Karpas-422 (cell line): ENCODE data around the gene DDX54. TPM values are rescaled to one million over a fixed set of nuclear protein-coding genes. Genes with fewer than 3 reads are reported as not detected.

ENCODE experiments used
- DNase-seq: peaks from one replicate; pipeline ENCODE4 v3.0.0-alpha.2; 2015
- H2AFZ ChIP-seq: fragments of 200-600 bp; sonication (generic); 2 replicates; pipeline ENCODE4 v1.6.1; 2014; ENCODE audit warnings: antibody characterized with exemption, low read length, mixed read lengths
- H3K27ac ChIP-seq: fragments of 200-600 bp; sonication (generic); 2 replicates; pipeline ENCODE4 v1.5.1; 2014; ENCODE audit warnings: mild to moderate bottlenecking, low read length, moderate library complexity
- H3K27me3 ChIP-seq: fragments of 200-600 bp; sonication (generic); 2 replicates; pipeline ENCODE4 v1.6.1; 2014; ENCODE audit warnings: low read length, mixed read lengths
- H3K36me3 ChIP-seq: fragments of 200-600 bp; sonication (generic); 2 replicates; pipeline ENCODE4 v1.6.1; 2014; ENCODE audit warnings: low read length, mixed read lengths; ENCODE audit not compliant: insufficient read depth
- H3K4me1 ChIP-seq: fragments of 200-600 bp; sonication (generic); 2 replicates; pipeline ENCODE4 v1.6.1; 2014; ENCODE audit warnings: mild to moderate bottlenecking, low read length, mixed read lengths
- H3K4me2 ChIP-seq: fragments of 200-600 bp; sonication (generic); 2 replicates; pipeline ENCODE4 v1.6.1; 2014; ENCODE audit warnings: low read length, low read depth, mild to moderate bottlenecking; ENCODE audit not compliant: poor library complexity, severe bottlenecking
- H3K4me3 ChIP-seq: fragments of 200-600 bp; sonication (generic); 2 replicates; pipeline ENCODE4 v1.5.1; 2014; ENCODE audit warnings: mild to moderate bottlenecking, antibody characterized with exemption, low read length, mixed read lengths
- H3K79me2 ChIP-seq: fragments of 200-600 bp; sonication (generic); 2 replicates; pipeline ENCODE4 v1.6.1; 2014; ENCODE audit warnings: mild to moderate bottlenecking, low read length, mixed read lengths
- H3K9ac ChIP-seq: fragments of 200-600 bp; sonication (generic); 2 replicates; pipeline ENCODE4 v1.6.0; 2014; ENCODE audit warnings: low read length
- H3K9me2 ChIP-seq: fragments of 200-600 bp; sonication (generic), shearing (Covaris generic); replicated peaks from 2 replicates; pipeline ENCODE4 v1.6.0; 2014; ENCODE audit warnings: mild to moderate bottlenecking, low read length, moderate library complexity; ENCODE audit not compliant: insufficient read depth
- H3K9me3 ChIP-seq: fragments of 300-700, 200-600 bp; sonication (generic); 2 replicates; pipeline ENCODE4 v1.6.1; 2014; ENCODE audit warnings: low read length, mixed read lengths
- H4K20me1 ChIP-seq: fragments of 200-600 bp; sonication (generic); 2 replicates; pipeline ENCODE4 v1.6.1; 2014; ENCODE audit warnings: mild to moderate bottlenecking, antibody characterized with exemption, low read length, low read depth; ENCODE audit not compliant: insufficient read depth
- total RNA-seq: library from RNA; depleted of rRNA; stranded (reverse); fragments of >200 nt; shearing (Covaris generic); gene quantifications from 2 replicates; pipeline ENCODE4 v1.2.3, GENCODE V29; 2014; ENCODE audit warnings: low replicate concordance

Gene DDX54
- total RNA-seq, 1 experiment from 2014 or later = 28.2 TPM

GRCh38 chr12:113198296-113198695, 13.0 kb upstream of the DDX54 start:
- no peaks in the 10 kb centered on the region for H3K36me3 ChIP-seq
- no peaks in the 10 kb centered on the region for H3K79me2 ChIP-seq
- no peak for DNase-seq
- H3K4me3 ChIP-seq = no peak overlapping the region
- no peaks in the 10 kb centered on the region for H3K4me1 ChIP-seq
- H2AFZ ChIP-seq = no peak overlapping the region
- no peaks in the 10 kb centered on the region for H3K27me3 ChIP-seq
- no peak overlapping the region for H3K4me2 ChIP-seq
- no peaks in the 10 kb centered on the region for H3K9me2 ChIP-seq
- peak overlapping the region; percentile 57 for H3K27ac ChIP-seq
- no peaks in the 10 kb centered on the region for H3K9me3 ChIP-seq
- H3K9ac ChIP-seq = no peak overlapping the region
- H4K20me1 ChIP-seq = no peaks in the 10 kb centered on the region

- no peak overlapping the region for H3K4me3 ChIP-seq
Measured at GRCh38 chr12:113197518-113198077, 12.3 kb upstream of the DDX54 start.

GRCh38 chr12:113196990-113197389, 11.7 kb upstream of the DDX54 start:
- Histone ChIP-seq H3K9ac (no peak overlapping the region), H3K4me2 (no peak overlapping the region), H4K20me1 (no peaks in the 10 kb centered on the region), H3K79me2 (no peaks in the 10 kb centered on the region), H3K9me3 (no peaks in the 10 kb centered on the region), H3K4me1 (no peaks in the 10 kb centered on the region), H2AFZ (no peak overlapping the region), H3K4me3 (no peak overlapping the region), H3K36me3 (no peaks in the 10 kb centered on the region; the same call in 1 of the 2 replicates), H3K27me3 (no peaks in the 10 kb centered on the region), H3K27ac (0 out of 2 replicates have a peak overlapping the region, but pooled peaks have one; percentile 20), H3K9me2 (no peaks in the 10 kb centered on the region)
- DNase-seq = peak; percentile 93

More at GRCh38 chr12:113197518-113198077, 12.3 kb upstream of the DDX54 start:
- Histone ChIP-seq H3K9me2 (no peaks in the 10 kb centered on the region), H3K27me3 (no peaks in the 10 kb centered on the region), H4K20me1 (no peaks in the 10 kb centered on the region), H3K4me1 (no peaks in the 10 kb centered on the region), H3K79me2 (no peaks in the 10 kb centered on the region), H3K9me3 (no peaks in the 10 kb centered on the region), H3K27ac (0 out of 2 replicates have a peak overlapping the region, but pooled peaks have one; percentile 20), H3K36me3 (no peaks in the 10 kb centered on the region; the same call in 1 of the 2 replicates), H3K4me2 (no peak overlapping the region), H3K9ac (no peak overlapping the region), H2AFZ (no peak overlapping the region)
- no peak for DNase-seq

- H3K9me2 ChIP-seq = no peaks in the 10 kb centered on the region
- no peak overlapping the region for H2AFZ ChIP-seq
- H3K9ac ChIP-seq = no peak overlapping the region
- DNase-seq = no peak
- H3K4me1 ChIP-seq = no peaks in the 10 kb centered on the region
- no peak overlapping the region for H3K27ac ChIP-seq
- no peaks in the 10 kb centered on the region for H4K20me1 ChIP-seq
- H3K27me3 ChIP-seq = no peaks in the 10 kb centered on the region
- H3K9me3 ChIP-seq = no peaks in the 10 kb centered on the region
- H3K79me2 ChIP-seq = no peaks in the 10 kb centered on the region
- H3K4me3 ChIP-seq = no peak overlapping the region
- H3K36me3 ChIP-seq = no peaks in the 10 kb centered on the region; the same call in 1 of the 2 replicates
- no peak overlapping the region for H3K4me2 ChIP-seq
Measured at GRCh38 chr12:113196582-113196981, 11.3 kb upstream of the DDX54 start.

- H3K27ac ChIP-seq = no peak overlapping the region
- H3K9ac ChIP-seq = no peak overlapping the region
- H3K4me1 ChIP-seq = no peaks in the 10 kb centered on the region
- no peaks in the 10 kb centered on the region for H4K20me1 ChIP-seq
- H3K36me3 ChIP-seq = peaks cover 6% of the 10 kb centered on the region; the same call in 1 of the 2 replicates
- no peaks in the 10 kb centered on the region for H3K27me3 ChIP-seq
- no peak for DNase-seq
- H3K4me3 ChIP-seq = no peak overlapping the region
- no peaks in the 10 kb centered on the region for H3K9me2 ChIP-seq
- no peaks in the 10 kb centered on the region for H3K9me3 ChIP-seq
- no peak overlapping the region for H2AFZ ChIP-seq
- H3K79me2 ChIP-seq = no peaks in the 10 kb centered on the region
- H3K4me2 ChIP-seq = no peak overlapping the region
Measured at GRCh38 chr12:113195598-113195997, 10.3 kb upstream of the DDX54 start.

GRCh38 chr12:113194971-113195391, 9.7 kb upstream of the DDX54 start:
- no peaks in the 10 kb centered on the region for H3K4me1 ChIP-seq
- H3K4me3 ChIP-seq = no peak overlapping the region
- no peak overlapping the region for H3K4me2 ChIP-seq
- no peaks in the 10 kb centered on the region for H3K9me3 ChIP-seq
- no peak for DNase-seq
- no peaks in the 10 kb centered on the region for H3K9me2 ChIP-seq
- H3K9ac ChIP-seq = no peak overlapping the region
- H2AFZ ChIP-seq = no peak overlapping the region
- no peaks in the 10 kb centered on the region for H3K79me2 ChIP-seq
- H4K20me1 ChIP-seq = no peaks in the 10 kb centered on the region
- no peak overlapping the region for H3K27ac ChIP-seq
- H3K27me3 ChIP-seq = no peaks in the 10 kb centered on the region
- peaks cover 6% of the 10 kb centered on the region; the same call in 1 of the 2 replicates for H3K36me3 ChIP-seq

- Histone ChIP-seq H3K4me1 (peaks cover 15% of the 10 kb centered on the region), H3K9ac (no peak overlapping the region), H3K36me3 (peaks cover 12% of the 10 kb centered on the region), H3K9me2 (no peaks in the 10 kb centered on the region), H3K27ac (no peak overlapping the region), H4K20me1 (no peaks in the 10 kb centered on the region), H3K4me2 (no peak overlapping the region), H3K4me3 (no peak overlapping the region), H3K79me2 (peaks cover 16% of the 10 kb centered on the region), H2AFZ (no peak overlapping the region), H3K27me3 (no peaks in the 10 kb centered on the region), H3K9me3 (no peaks in the 10 kb centered on the region)
- no peak for DNase-seq
Measured at GRCh38 chr12:113191227-113191626, 5.9 kb upstream of the DDX54 start.

- peak; percentile 66 for DNase-seq
- peaks cover 20% of the 10 kb centered on the region for H3K4me1 ChIP-seq
- H3K9me2 ChIP-seq = no peaks in the 10 kb centered on the region
- no peak overlapping the region for H3K4me3 ChIP-seq
- H3K27ac ChIP-seq = no peak overlapping the region
- H3K27me3 ChIP-seq = no peaks in the 10 kb centered on the region
- no peak overlapping the region for H3K4me2 ChIP-seq
- H3K9ac ChIP-seq = no peak overlapping the region
- no peaks in the 10 kb centered on the region for H3K9me3 ChIP-seq
- H3K36me3 ChIP-seq = peaks cover 12% of the 10 kb centered on the region
- H4K20me1 ChIP-seq = no peaks in the 10 kb centered on the region
- peaks cover 21% of the 10 kb centered on the region for H3K79me2 ChIP-seq
- H2AFZ ChIP-seq = no peak overlapping the region
Measured at GRCh38 chr12:113190761-113191160, 5.5 kb upstream of the DDX54 start.
